ENCODE data around the gene HAT1. TPM values are rescaled to one million over a fixed set of nuclear protein-coding genes. Genes with fewer than 3 reads are reported as not detected.

HAT1 gene
- total and polyA plus RNA-seq, 4 donors = 11.8 to 45.1 (median 16.3) TPM

DNA sequence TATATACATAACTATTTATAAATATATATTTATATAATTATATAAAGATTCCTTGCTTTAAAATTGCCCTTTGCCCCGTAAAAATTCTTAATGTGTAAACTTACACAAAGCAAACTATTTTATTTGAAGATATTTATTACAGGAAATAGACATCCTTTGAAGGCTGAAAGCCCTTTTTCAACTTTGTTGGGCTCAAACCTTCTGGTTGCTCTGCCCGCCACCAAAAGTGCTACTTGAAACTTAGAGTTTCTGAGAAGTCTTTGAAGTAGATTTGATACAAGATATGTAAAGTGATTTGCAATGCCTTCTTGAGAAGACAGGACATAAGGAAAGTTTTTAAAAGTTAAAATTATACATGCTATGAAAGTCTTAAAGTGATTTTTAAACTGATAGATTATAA is 40.9 kb downstream of the HAT1 start:
- H3K4me3 ChIP-seq (ENCODE audit: low read depth in 1 of 3, low read length in 3 of 3) = no peak overlapping the region
- H3K36me3 ChIP-seq (ENCODE audit: control insufficient read depth in 4 of 4, insufficient read depth in 3 of 4, low read depth in 1 of 4, low read length in 3 of 4) = peaks cover 6 to 17% (median 11%) of the 10 kb centered on the region in 4 donors
- WGBS = 90% methylated on average over 2 of the region's 2 CpGs
- TF ChIP-seq HNF4A (conservative IDR thresholded peaks at IDR 0.05) (no peak), NR2F2 (IDR thresholded peaks at IDR 0.05) (no peak), RXRA (IDR thresholded peaks at IDR 0.05) (no peak), JUND (IDR thresholded peaks at IDR 0.05) (no peak), RAD21 (IDR thresholded peaks at IDR 0.05) (no peak), EGR1 (IDR thresholded peaks at IDR 0.05; ENCODE audit: low read depth in 2 of 2) (no peak), FOXA1 (IDR thresholded peaks at IDR 0.05) (no peak), HNF4G (IDR thresholded peaks at IDR 0.05) (no peak), YY1 (IDR thresholded peaks at IDR 0.05) (no peak), FOXA2 (IDR thresholded peaks at IDR 0.05) (no peak), GABPA (IDR thresholded peaks at IDR 0.05 in 1 of 2, conservative IDR thresholded peaks at IDR 0.05 in 1 of 2) (no peak)
- TF ChIP-seq, protein P1, sequence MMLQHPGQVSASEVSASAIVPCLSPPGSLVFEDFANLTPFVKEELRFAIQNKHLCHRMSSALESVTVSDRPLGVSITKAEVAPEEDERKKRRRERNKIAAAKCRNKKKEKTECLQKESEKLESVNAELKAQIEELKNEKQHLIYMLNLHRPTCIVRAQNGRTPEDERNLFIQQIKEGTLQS (IDR thresholded peaks at IDR 0.05) = no peak
- TF ChIP-seq, protein P2, sequence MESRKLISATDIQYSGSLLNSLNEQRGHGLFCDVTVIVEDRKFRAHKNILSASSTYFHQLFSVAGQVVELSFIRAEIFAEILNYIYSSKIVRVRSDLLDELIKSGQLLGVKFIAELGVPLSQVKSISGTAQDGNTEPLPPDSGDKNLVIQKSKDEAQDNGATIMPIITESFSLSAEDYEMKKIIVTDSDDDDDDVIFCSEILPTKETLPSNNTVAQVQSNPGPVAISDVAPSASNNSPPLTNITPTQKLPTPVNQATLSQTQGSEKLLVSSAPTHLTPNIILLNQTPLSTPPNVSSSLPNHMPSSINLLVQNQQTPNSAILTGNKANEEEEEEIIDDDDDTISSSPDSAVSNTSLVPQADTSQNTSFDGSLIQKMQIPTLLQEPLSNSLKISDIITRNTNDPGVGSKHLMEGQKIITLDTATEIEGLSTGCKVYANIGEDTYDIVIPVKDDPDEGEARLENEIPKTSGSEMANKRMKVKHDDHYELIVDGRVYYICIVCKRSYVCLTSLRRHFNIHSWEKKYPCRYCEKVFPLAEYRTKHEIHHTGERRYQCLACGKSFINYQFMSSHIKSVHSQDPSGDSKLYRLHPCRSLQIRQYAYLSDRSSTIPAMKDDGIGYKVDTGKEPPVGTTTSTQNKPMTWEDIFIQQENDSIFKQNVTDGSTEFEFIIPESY (IDR thresholded peaks at IDR 0.05) = no peak
- TF ChIP-seq, protein P3, sequence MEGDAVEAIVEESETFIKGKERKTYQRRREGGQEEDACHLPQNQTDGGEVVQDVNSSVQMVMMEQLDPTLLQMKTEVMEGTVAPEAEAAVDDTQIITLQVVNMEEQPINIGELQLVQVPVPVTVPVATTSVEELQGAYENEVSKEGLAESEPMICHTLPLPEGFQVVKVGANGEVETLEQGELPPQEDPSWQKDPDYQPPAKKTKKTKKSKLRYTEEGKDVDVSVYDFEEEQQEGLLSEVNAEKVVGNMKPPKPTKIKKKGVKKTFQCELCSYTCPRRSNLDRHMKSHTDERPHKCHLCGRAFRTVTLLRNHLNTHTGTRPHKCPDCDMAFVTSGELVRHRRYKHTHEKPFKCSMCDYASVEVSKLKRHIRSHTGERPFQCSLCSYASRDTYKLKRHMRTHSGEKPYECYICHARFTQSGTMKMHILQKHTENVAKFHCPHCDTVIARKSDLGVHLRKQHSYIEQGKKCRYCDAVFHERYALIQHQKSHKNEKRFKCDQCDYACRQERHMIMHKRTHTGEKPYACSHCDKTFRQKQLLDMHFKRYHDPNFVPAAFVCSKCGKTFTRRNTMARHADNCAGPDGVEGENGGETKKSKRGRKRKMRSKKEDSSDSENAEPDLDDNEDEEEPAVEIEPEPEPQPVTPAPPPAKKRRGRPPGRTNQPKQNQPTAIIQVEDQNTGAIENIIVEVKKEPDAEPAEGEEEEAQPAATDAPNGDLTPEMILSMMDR (IDR thresholded peaks at IDR 0.05; ENCODE audit: low read depth, low read length, missing input control) = no peak
- TF ChIP-seq, protein P4, sequence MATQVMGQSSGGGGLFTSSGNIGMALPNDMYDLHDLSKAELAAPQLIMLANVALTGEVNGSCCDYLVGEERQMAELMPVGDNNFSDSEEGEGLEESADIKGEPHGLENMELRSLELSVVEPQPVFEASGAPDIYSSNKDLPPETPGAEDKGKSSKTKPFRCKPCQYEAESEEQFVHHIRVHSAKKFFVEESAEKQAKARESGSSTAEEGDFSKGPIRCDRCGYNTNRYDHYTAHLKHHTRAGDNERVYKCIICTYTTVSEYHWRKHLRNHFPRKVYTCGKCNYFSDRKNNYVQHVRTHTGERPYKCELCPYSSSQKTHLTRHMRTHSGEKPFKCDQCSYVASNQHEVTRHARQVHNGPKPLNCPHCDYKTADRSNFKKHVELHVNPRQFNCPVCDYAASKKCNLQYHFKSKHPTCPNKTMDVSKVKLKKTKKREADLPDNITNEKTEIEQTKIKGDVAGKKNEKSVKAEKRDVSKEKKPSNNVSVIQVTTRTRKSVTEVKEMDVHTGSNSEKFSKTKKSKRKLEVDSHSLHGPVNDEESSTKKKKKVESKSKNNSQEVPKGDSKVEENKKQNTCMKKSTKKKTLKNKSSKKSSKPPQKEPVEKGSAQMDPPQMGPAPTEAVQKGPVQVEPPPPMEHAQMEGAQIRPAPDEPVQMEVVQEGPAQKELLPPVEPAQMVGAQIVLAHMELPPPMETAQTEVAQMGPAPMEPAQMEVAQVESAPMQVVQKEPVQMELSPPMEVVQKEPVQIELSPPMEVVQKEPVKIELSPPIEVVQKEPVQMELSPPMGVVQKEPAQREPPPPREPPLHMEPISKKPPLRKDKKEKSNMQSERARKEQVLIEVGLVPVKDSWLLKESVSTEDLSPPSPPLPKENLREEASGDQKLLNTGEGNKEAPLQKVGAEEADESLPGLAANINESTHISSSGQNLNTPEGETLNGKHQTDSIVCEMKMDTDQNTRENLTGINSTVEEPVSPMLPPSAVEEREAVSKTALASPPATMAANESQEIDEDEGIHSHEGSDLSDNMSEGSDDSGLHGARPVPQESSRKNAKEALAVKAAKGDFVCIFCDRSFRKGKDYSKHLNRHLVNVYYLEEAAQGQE (IDR thresholded peaks at IDR 0.05) = no peak
- no peak overlapping the region for H3K27ac ChIP-seq (ENCODE audit: low read depth in 1 of 2, low read length in 2 of 2)
- H3K27me3 ChIP-seq (ENCODE audit: control insufficient read depth in 4 of 4, insufficient read depth in 4 of 4, low read length in 3 of 4) = no peaks in the 10 kb centered on the region
- DNase-seq (ENCODE audit: low spot score) = no peak
- no peaks in the 10 kb centered on the region for H3K9me3 ChIP-seq (ENCODE audit: control insufficient read depth in 4 of 4, low read length in 3 of 4)
- peaks cover 0 to 5% (median 1%) of the 10 kb centered on the region in 4 donors for H3K4me1 ChIP-seq (ENCODE audit: control insufficient read depth in 4 of 4, insufficient read depth in 4 of 4, low read length in 3 of 4)
- H3K9ac ChIP-seq (ENCODE audit: low read depth in 1 of 2, low read length in 2 of 2) = no peak overlapping the region

DNA sequence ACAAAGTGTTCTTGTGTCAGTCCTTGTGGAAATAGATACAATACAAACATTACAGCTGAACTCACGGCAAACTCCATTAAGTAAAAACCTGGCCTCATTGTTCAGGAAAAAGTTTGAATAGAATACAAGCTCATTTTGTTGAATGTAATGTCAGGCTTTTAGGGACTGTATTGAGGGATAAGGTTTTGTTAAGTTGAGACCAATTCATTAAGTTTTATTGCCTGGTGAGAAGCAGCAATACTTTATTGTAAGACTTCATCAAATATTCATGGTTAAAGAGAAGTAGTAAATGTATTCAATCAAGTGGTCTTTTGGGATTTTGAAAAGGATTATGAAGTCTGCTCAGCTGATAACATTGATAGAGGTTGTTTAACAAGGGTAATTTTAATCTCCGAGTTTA is 42.0 kb downstream of the HAT1 start:
- no peak overlapping the region for H3K9ac ChIP-seq (ENCODE audit: low read depth in 1 of 2, low read length in 2 of 2)
- H3K27ac ChIP-seq (ENCODE audit: low read depth in 1 of 2, low read length in 2 of 2) = no peak overlapping the region
- peaks cover 6 to 17% (median 11%) of the 10 kb centered on the region in 4 donors for H3K36me3 ChIP-seq (ENCODE audit: control insufficient read depth in 4 of 4, insufficient read depth in 3 of 4, low read depth in 1 of 4, low read length in 3 of 4)
- no peak for DNase-seq (ENCODE audit: low spot score)
- no peaks in the 10 kb centered on the region for H3K27me3 ChIP-seq (ENCODE audit: control insufficient read depth in 4 of 4, insufficient read depth in 4 of 4, low read length in 3 of 4)
- H3K9me3 ChIP-seq (ENCODE audit: control insufficient read depth in 4 of 4, low read length in 3 of 4) = no peaks in the 10 kb centered on the region
- peaks cover 0 to 2% (median under 1%) of the 10 kb centered on the region in 4 donors for H3K4me1 ChIP-seq (ENCODE audit: control insufficient read depth in 4 of 4, insufficient read depth in 4 of 4, low read length in 3 of 4)
- no peak overlapping the region for H3K4me3 ChIP-seq (ENCODE audit: low read depth in 1 of 3, low read length in 3 of 3)
- WGBS = 98% methylated on average over 2 of the region's 2 CpGs
- TF ChIP-seq YY1 (IDR thresholded peaks at IDR 0.05) = no peak
- TF ChIP-seq NR2F2 (IDR thresholded peaks at IDR 0.05) = no peak
- TF ChIP-seq, protein P3 (IDR thresholded peaks at IDR 0.05; ENCODE audit: low read depth, low read length, missing input control) = no peak
- TF ChIP-seq, protein P4 (IDR thresholded peaks at IDR 0.05) = no peak
- no peak for TF ChIP-seq HNF4G (IDR thresholded peaks at IDR 0.05)
- TF ChIP-seq, protein P5, sequence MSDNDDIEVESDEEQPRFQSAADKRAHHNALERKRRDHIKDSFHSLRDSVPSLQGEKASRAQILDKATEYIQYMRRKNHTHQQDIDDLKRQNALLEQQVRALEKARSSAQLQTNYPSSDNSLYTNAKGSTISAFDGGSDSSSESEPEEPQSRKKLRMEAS (IDR thresholded peaks at IDR 0.05) = no peak
- TF ChIP-seq HNF4A (conservative IDR thresholded peaks at IDR 0.05) = no peak
- no peak for TF ChIP-seq FOXA1 (IDR thresholded peaks at IDR 0.05)
- TF ChIP-seq TAF1 (conservative IDR thresholded peaks at IDR 0.05) = no peak
- TF ChIP-seq RXRA (IDR thresholded peaks at IDR 0.05) = no peak
- TF ChIP-seq, protein P1 (IDR thresholded peaks at IDR 0.05) = no peak
- no peak for TF ChIP-seq JUND (IDR thresholded peaks at IDR 0.05)
- no peak for TF ChIP-seq GABPA (IDR thresholded peaks at IDR 0.05 in 1 of 2, conservative IDR thresholded peaks at IDR 0.05 in 1 of 2)

All from liver (tissue), 9 donors.